Chondrocyte (in vitro differentiated cells): Measurements from ENCODE around the gene ST7L. TPM values are rescaled to one million over a fixed set of nuclear protein-coding genes. Genes with fewer than 3 reads are reported as not detected.

Experiments used
- DNase-seq: peaks from one replicate; pipeline ENCODE4 v3.0.0; 2021; ENCODE audit warnings: mixed read lengths, low spot score
- H3K27ac Mint-ChIP-seq: one replicate; pipeline ENCODE4 v1.8.0; 2021; ENCODE audit warnings: mild to moderate bottlenecking, moderate library complexity, mixed read lengths; ENCODE audit not compliant: unreplicated experiment
- H3K27me3 Mint-ChIP-seq: 2 replicates; pipeline ENCODE4 v1.8.0; 2021; ENCODE audit warnings: low read depth, mixed read lengths
- H3K36me3 Mint-ChIP-seq: 2 replicates; pipeline ENCODE4 v1.8.0; 2021; ENCODE audit warnings: low read depth, mixed read lengths
- H3K4me1 Mint-ChIP-seq: 2 replicates; pipeline ENCODE4 v1.8.0; 2021; ENCODE audit warnings: low read depth, mild to moderate bottlenecking, mixed read lengths
- H3K4me3 Mint-ChIP-seq: one replicate; pipeline ENCODE4 v1.8.0; 2021; ENCODE audit warnings: mild to moderate bottlenecking, moderate library complexity, mixed read lengths; ENCODE audit not compliant: unreplicated experiment
- H3K9me3 Mint-ChIP-seq: 2 replicates; pipeline ENCODE4 v1.8.0; 2021; ENCODE audit warnings: low read depth, mixed read lengths
- total RNA-seq: library from RNA; stranded (reverse); gene quantifications from 3 replicates; pipeline ENCODE4 v1.2.1, GENCODE V29; 2021
- TF ChIP-seq, protein P1 (sequence below): fragments of 200-600 bp; sonication (generic); IDR thresholded peaks from 2 replicates; pipeline ENCODE4 v1.5.0; 2021; ENCODE audit warnings: antibody characterized with exemption, mild to moderate bottlenecking, moderate library complexity

Gene ST7L
- total RNA-seq, 1 donor from 2014 or later = 14.4 TPM

DNA sequence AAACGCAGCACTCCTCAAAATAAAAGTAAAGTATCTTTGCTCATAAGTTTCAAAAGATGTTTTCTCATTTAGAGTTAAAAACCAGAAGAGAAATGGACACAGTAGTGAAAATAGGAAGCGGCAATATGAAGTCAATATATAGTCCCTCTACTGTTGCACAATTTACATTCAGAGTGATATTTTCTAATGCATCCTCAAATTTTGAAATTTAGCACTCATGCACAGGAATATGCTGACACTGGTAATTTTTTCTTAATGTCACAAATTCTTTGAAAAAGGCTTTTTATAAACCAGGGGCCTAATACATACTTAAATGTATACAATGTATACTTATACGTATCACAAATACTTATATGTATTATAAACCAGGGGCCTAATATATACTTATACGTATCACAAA lies 19.5 kb downstream of the ST7L start:
- H3K27me3 Mint-ChIP-seq = no peaks in the 10 kb centered on the region
- H3K27ac Mint-ChIP-seq = no peak overlapping the region
- DNase-seq = no peak
- TF ChIP-seq, protein P1, sequence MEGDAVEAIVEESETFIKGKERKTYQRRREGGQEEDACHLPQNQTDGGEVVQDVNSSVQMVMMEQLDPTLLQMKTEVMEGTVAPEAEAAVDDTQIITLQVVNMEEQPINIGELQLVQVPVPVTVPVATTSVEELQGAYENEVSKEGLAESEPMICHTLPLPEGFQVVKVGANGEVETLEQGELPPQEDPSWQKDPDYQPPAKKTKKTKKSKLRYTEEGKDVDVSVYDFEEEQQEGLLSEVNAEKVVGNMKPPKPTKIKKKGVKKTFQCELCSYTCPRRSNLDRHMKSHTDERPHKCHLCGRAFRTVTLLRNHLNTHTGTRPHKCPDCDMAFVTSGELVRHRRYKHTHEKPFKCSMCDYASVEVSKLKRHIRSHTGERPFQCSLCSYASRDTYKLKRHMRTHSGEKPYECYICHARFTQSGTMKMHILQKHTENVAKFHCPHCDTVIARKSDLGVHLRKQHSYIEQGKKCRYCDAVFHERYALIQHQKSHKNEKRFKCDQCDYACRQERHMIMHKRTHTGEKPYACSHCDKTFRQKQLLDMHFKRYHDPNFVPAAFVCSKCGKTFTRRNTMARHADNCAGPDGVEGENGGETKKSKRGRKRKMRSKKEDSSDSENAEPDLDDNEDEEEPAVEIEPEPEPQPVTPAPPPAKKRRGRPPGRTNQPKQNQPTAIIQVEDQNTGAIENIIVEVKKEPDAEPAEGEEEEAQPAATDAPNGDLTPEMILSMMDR = no peak
- H3K4me3 Mint-ChIP-seq = no peak overlapping the region
- H3K9me3 Mint-ChIP-seq = no peaks in the 10 kb centered on the region
- H3K36me3 Mint-ChIP-seq = peaks cover 13% of the 10 kb centered on the region
- no peaks in the 10 kb centered on the region for H3K4me1 Mint-ChIP-seq

DNA sequence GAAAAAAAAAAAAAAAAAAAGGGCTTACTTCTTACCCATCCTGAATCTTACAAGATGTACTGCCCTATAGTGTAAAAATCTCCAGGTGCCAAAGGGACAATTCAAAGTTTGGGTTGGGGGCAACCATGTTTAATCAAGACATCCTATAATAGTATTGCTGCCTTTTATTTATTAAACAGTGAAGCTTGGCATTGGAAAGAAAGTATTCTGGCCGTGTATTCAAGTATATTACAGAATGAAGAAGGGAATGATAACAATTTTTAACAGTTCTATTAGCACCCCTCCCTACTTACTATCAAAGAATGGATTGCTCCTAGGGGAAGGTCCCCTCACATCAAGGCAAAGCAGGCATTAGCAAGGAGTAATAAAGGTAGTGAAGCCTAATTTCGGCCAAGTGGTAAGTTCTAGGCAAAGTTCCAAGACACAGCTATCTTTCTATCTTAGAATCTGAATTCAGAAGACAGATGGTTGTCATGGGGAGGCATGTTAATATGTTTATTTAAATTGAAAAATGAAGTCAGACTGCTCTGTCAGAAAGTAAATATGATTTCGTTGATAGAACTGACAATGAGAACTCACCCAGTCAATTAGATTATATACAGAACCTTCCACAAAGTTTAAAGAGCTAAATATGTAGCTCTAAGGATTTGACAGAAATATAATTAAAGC lies 24.6 kb downstream of the ST7L start:
- Mint-ChIP-seq H3K4me3 (no peak overlapping the region), H3K9me3 (peaks cover 6% of the 10 kb centered on the region), H3K36me3 (peaks cover 12% of the 10 kb centered on the region), H3K27ac (no peak overlapping the region), H3K27me3 (no peaks in the 10 kb centered on the region), H3K4me1 (peaks cover 3% of the 10 kb centered on the region)
- no peak for DNase-seq
- TF ChIP-seq, protein P1 = no peak

DNA sequence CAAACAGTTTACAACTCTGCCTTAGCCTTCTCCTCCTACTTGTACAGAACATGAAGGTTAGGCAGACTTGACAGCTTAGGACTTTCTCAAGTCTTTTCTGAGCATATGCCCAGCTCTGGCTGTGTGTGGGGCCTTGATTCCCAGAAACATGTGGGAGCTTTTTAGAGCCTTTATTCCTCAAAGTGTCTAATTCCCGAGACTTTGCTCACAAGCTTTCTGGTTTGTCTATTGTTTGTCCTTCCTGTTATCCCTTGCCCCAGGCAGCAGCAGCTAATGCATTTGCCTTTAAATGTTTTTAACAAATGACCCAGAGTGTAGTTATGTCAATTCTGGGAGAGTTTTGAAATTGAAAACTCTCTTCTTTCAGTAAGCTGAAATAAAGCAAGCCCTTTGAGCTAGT lies 29.2 kb downstream of the ST7L start:
- Mint-ChIP-seq H3K27me3 (no peaks in the 10 kb centered on the region), H3K27ac (no peak overlapping the region), H3K4me1 (peaks cover 3% of the 10 kb centered on the region), H3K4me3 (no peak overlapping the region), H3K9me3 (peaks cover 18% of the 10 kb centered on the region), H3K36me3 (peaks cover 26% of the 10 kb centered on the region)
- TF ChIP-seq, protein P1 = no peak
- DNase-seq = no peak

DNA sequence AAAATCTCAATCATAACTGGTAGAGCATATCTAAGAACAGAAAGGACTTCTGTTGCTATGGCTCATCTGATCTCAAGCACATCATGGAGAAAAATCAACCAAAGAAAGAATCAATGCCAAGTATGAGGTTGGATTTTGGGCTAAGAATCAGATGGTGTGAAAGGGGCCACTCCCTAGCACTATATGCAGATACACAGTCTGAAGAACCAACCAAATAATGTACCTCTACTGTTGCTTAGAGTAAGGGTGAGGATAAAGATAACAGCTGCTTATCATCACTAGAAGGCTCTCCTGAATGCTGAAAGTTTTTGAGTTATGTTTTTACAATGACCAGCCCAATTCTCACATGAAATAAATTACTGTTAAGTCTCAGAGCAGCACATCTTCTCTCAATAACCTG lies 35.6 kb downstream of the ST7L start:
- Mint-ChIP-seq H3K36me3 (peaks cover 14% of the 10 kb centered on the region), H3K27ac (no peak overlapping the region), H3K4me1 (peaks cover 8% of the 10 kb centered on the region)

DNA sequence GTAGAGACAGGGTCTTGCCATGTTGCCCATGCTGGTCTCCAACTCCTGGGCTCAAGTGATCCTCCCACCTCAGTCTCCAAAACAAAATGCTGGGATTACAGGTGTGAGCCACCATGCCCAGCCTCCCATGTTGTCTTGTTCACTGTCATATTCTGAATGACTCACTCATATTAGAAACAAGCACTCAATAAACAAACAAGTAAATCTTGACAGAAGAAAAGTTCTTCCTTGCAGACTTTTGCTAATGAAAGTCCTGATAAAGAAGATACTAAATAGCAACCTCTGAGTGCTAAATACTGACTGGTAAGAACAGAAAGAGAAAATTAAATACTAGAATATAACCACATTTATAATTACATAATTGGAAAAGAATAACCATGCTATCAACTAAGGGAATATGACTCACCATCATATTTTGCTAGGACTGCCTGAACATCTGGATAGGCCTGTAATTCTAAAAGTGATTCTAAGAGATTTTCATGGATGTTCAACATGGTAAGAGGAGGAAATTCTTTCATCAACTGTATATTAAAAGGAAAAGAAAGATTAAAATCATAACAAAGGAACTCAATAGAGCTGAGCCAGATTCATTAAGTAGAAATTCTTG lies 37.3 kb downstream of the ST7L start:
- Mint-ChIP-seq H3K27ac (no peak overlapping the region), H3K36me3 (peaks cover 8% of the 10 kb centered on the region), H3K4me3 (no peak overlapping the region), H3K9me3 (no peaks in the 10 kb centered on the region), H3K4me1 (peaks cover 8% of the 10 kb centered on the region), H3K27me3 (no peaks in the 10 kb centered on the region)
- DNase-seq = no peak
- TF ChIP-seq, protein P1 = no peak

More for the DNA sequence above, 35.6 kb downstream of the ST7L start:
- no peak for DNase-seq
- TF ChIP-seq, protein P1 = no peak
- H3K4me3 Mint-ChIP-seq = no peak overlapping the region
- H3K27me3 Mint-ChIP-seq = no peaks in the 10 kb centered on the region
- peaks cover 6% of the 10 kb centered on the region for H3K9me3 Mint-ChIP-seq
